ENCODE results near the gene FADS6. TPM values are rescaled to one million over a fixed set of nuclear protein-coding genes. Genes with fewer than 3 reads are reported as not detected.

Gene FADS6
- total and polyA plus RNA-seq, 3 donors from 2014 or later: 0.95 to 2.0 (median 1.4) TPM

- no peaks in the 10 kb centered on the region for H3K9me3 ChIP-seq
- no peak overlapping the region for H3K27ac ChIP-seq
- peak; percentile 51 for DNase-seq
- intact Hi-C loops (cut with DNase I; ENCODE audit: low total_unique reads): loop anchor here (5.0 kb wide), 1 partner anchor 114 kb away; no protein-coding TSS in a partner anchor
- no peak for TF ChIP-seq POLR2A (IDR thresholded peaks at IDR 0.05)
- no peak for TF ChIP-seq CTCF (IDR thresholded peaks at IDR 0.05)
- H3K4me3 ChIP-seq: no peak overlapping the region
- H3K4me1 ChIP-seq: peaks cover 4% of the 10 kb centered on the region
- no peaks in the 10 kb centered on the region for H3K27me3 ChIP-seq
- H3K36me3 ChIP-seq (ENCODE audit: low read depth, missing control alignments): no peaks in the 10 kb centered on the region
- WGBS, 2 donors: 77 to 85% methylated on average over 7 of the region's 7 CpGs
Measured at GRCh38 chr17:74856112-74856511, 37.3 kb downstream of the FADS6 start.

GRCh38 chr17:74855323-74855722, 38.1 kb downstream of the FADS6 start:
- TF ChIP-seq CTCF (IDR thresholded peaks at IDR 0.05): no peak
- no peak for TF ChIP-seq POLR2A (IDR thresholded peaks at IDR 0.05)
- Histone ChIP-seq H3K27ac (no peak overlapping the region), H3K4me1 (no peaks in the 10 kb centered on the region), H3K27me3 (no peaks in the 10 kb centered on the region), H3K9me3 (no peaks in the 10 kb centered on the region), H3K36me3 (ENCODE audit: low read depth, missing control alignments) (no peaks in the 10 kb centered on the region), H3K4me3 (no peak overlapping the region)
- intact Hi-C loops (cut with DNase I; ENCODE audit: low total_unique reads): loop anchor here (5.0 kb wide), 1 partner anchor 113 kb away; no protein-coding TSS in a partner anchor
- 93% methylated on average over 4 of the region's 4 CpGs for WGBS, 2 donors
- DNase-seq: no peak

- WGBS, 2 donors: 83 to 89% methylated on average over 7 to 17 of the region's 17 CpGs
- no peaks in the 10 kb centered on the region for H3K27me3 ChIP-seq
Measured at GRCh38 chr17:74854792-74855191, 38.6 kb downstream of the FADS6 start.

GRCh38 chr17:74853669-74854068, 39.8 kb downstream of the FADS6 start:
- no peak for DNase-seq
- intact Hi-C loops (cut with DNase I; ENCODE audit: low total_unique reads): no loop called here
- Histone ChIP-seq H3K27me3 (no peaks in the 10 kb centered on the region), H3K27ac (no peak overlapping the region), H3K36me3 (ENCODE audit: low read depth, missing control alignments) (no peaks in the 10 kb centered on the region), H3K4me3 (no peak overlapping the region), H3K9me3 (no peaks in the 10 kb centered on the region), H3K4me1 (no peaks in the 10 kb centered on the region)
- WGBS, 2 donors: 88 to 89% methylated on average over 8 of the region's 8 CpGs
- TF ChIP-seq POLR2A (IDR thresholded peaks at IDR 0.05) (no peak), CTCF (IDR thresholded peaks at IDR 0.05) (no peak)

More at GRCh38 chr17:74854792-74855191, 38.6 kb downstream of the FADS6 start:
- no peaks in the 10 kb centered on the region for H3K9me3 ChIP-seq
- TF ChIP-seq CTCF (IDR thresholded peaks at IDR 0.05): no peak
- no peak for TF ChIP-seq POLR2A (IDR thresholded peaks at IDR 0.05)
- no peak for DNase-seq
- intact Hi-C loops (cut with DNase I; ENCODE audit: low total_unique reads): loop anchor here (5.0 kb wide), 1 partner anchor 112 kb away; no protein-coding TSS in a partner anchor
- no peak overlapping the region for H3K4me3 ChIP-seq
- no peaks in the 10 kb centered on the region for H3K4me1 ChIP-seq
- H3K27ac ChIP-seq: no peak overlapping the region
- no peaks in the 10 kb centered on the region for H3K36me3 ChIP-seq (ENCODE audit: low read depth, missing control alignments)

- Histone ChIP-seq H3K4me1 (no peaks in the 10 kb centered on the region), H3K27me3 (no peaks in the 10 kb centered on the region), H3K9me3 (no peaks in the 10 kb centered on the region), H3K27ac (no peak overlapping the region), H3K4me3 (peak overlapping the region; percentile 34 to 38), H3K36me3 (ENCODE audit: low read depth, missing control alignments) (no peaks in the 10 kb centered on the region)
- DNase-seq: no peak
- intact Hi-C loops (cut with DNase I; ENCODE audit: low total_unique reads): no loop called here
- WGBS, 2 donors: 32 to 41% methylated on average over 5 to 9 of the region's 9 CpGs
- TF ChIP-seq CTCF (IDR thresholded peaks at IDR 0.05) (no peak), POLR2A (IDR thresholded peaks at IDR 0.05) (no peak)
Measured at GRCh38 chr17:74853048-74853397, 40.4 kb downstream of the FADS6 start.
